ENCODE results near the gene PSG1. TPM values are rescaled to one million over a fixed set of nuclear protein-coding genes. Genes with fewer than 3 reads are reported as not detected.
"Not testable (repeated sequence)": the region's sequence is repeated elsewhere in the genome, so short reads cannot be mapped to it uniquely, and the experiment has no call there.

The PSG1 gene
- total RNA-seq, 2 experiments from 2014 or later, result not detected

GRCh38 chr19:42911731-42912130 is 32.2 kb upstream of the PSG1 start:
- H3K79me2 ChIP-seq (ENCODE audit: insufficient read depth, low read depth, low read length); intact Hi-C loops (cut with micrococcal nuclease; ENCODE audit: unreplicated experiment); H3K9me3 ChIP-seq (ENCODE audit: low read length); H2AFZ ChIP-seq (ENCODE audit: low read length); H3K27ac ChIP-seq (ENCODE audit: low read depth, low read length, poor library complexity, severe bottlenecking); H3K9me2 ChIP-seq (ENCODE audit: insufficient read depth, low read length); H3K36me3 ChIP-seq (ENCODE audit: insufficient read depth, low read length); BruUV-seq (replicated peaks); H3K4me2 ChIP-seq (ENCODE audit: low read length); DNase-seq (ENCODE audit: low spot score); CTCF ChIA-PET (ENCODE audit: unreplicated experiment); H4K20me1 ChIP-seq (ENCODE audit: insufficient read depth, low read length); H3K4me1 ChIP-seq (ENCODE audit: insufficient read depth, low read length, poor library complexity, severe bottlenecking); H3K4me3 ChIP-seq (ENCODE audit: low read depth, low read length, poor library complexity, severe bottlenecking); POLR2A ChIA-PET: not testable (repeated sequence)

- H3K9me2 ChIP-seq (ENCODE audit: insufficient read depth, low read length); H3K79me2 ChIP-seq (ENCODE audit: insufficient read depth, low read depth, low read length); H3K4me1 ChIP-seq (ENCODE audit: insufficient read depth, low read length, poor library complexity, severe bottlenecking); H3K27ac ChIP-seq (ENCODE audit: low read depth, low read length, poor library complexity, severe bottlenecking); intact Hi-C loops (cut with micrococcal nuclease; ENCODE audit: unreplicated experiment); H3K4me2 ChIP-seq (ENCODE audit: low read length); POLR2A ChIA-PET; CTCF ChIA-PET (ENCODE audit: unreplicated experiment); H3K9me3 ChIP-seq (ENCODE audit: low read length); H4K20me1 ChIP-seq (ENCODE audit: insufficient read depth, low read length); DNase-seq (ENCODE audit: low spot score); H3K36me3 ChIP-seq (ENCODE audit: insufficient read depth, low read length); H2AFZ ChIP-seq (ENCODE audit: low read length); H3K4me3 ChIP-seq (ENCODE audit: low read depth, low read length, poor library complexity, severe bottlenecking); BruUV-seq (replicated peaks): not testable (repeated sequence)
These were observed 26.6 kb upstream of the PSG1 start for GRCh38 chr19:42906162-42906561.

GRCh38 chr19:42900561-42900960 is 21.0 kb upstream of the PSG1 start:
- H2AFZ ChIP-seq (ENCODE audit: low read length); H4K20me1 ChIP-seq (ENCODE audit: insufficient read depth, low read length); H3K79me2 ChIP-seq (ENCODE audit: insufficient read depth, low read depth, low read length); H3K4me2 ChIP-seq (ENCODE audit: low read length); intact Hi-C loops (cut with micrococcal nuclease; ENCODE audit: unreplicated experiment); BruUV-seq (replicated peaks); H3K9me3 ChIP-seq (ENCODE audit: low read length); DNase-seq (ENCODE audit: low spot score); H3K4me3 ChIP-seq (ENCODE audit: low read depth, low read length, poor library complexity, severe bottlenecking); H3K9me2 ChIP-seq (ENCODE audit: insufficient read depth, low read length); H3K36me3 ChIP-seq (ENCODE audit: insufficient read depth, low read length); H3K4me1 ChIP-seq (ENCODE audit: insufficient read depth, low read length, poor library complexity, severe bottlenecking); CTCF ChIA-PET (ENCODE audit: unreplicated experiment); H3K27ac ChIP-seq (ENCODE audit: low read depth, low read length, poor library complexity, severe bottlenecking): not testable (repeated sequence)
- POLR2A ChIA-PET, result interaction anchor here (0.6 kb wide), 1 partner anchor 1790 kb away, joined by 3 read pairs; no protein-coding TSS in a partner anchor

GRCh38 chr19:42899674-42900073 is 20.2 kb upstream of the PSG1 start:
- H3K9me2 ChIP-seq (ENCODE audit: insufficient read depth, low read length); BruUV-seq (replicated peaks); H3K79me2 ChIP-seq (ENCODE audit: insufficient read depth, low read depth, low read length); intact Hi-C loops (cut with micrococcal nuclease; ENCODE audit: unreplicated experiment); H2AFZ ChIP-seq (ENCODE audit: low read length); H3K4me2 ChIP-seq (ENCODE audit: low read length); H3K9me3 ChIP-seq (ENCODE audit: low read length); H3K36me3 ChIP-seq (ENCODE audit: insufficient read depth, low read length); POLR2A ChIA-PET; CTCF ChIA-PET (ENCODE audit: unreplicated experiment); H3K4me3 ChIP-seq (ENCODE audit: low read depth, low read length, poor library complexity, severe bottlenecking); H4K20me1 ChIP-seq (ENCODE audit: insufficient read depth, low read length); H3K27ac ChIP-seq (ENCODE audit: low read depth, low read length, poor library complexity, severe bottlenecking); H3K4me1 ChIP-seq (ENCODE audit: insufficient read depth, low read length, poor library complexity, severe bottlenecking); DNase-seq (ENCODE audit: low spot score): not testable (repeated sequence)

- DNase-seq (ENCODE audit: low spot score); H2AFZ ChIP-seq (ENCODE audit: low read length); H3K27ac ChIP-seq (ENCODE audit: low read depth, low read length, poor library complexity, severe bottlenecking); BruUV-seq (replicated peaks); H3K79me2 ChIP-seq (ENCODE audit: insufficient read depth, low read depth, low read length); H3K9me3 ChIP-seq (ENCODE audit: low read length); H3K4me1 ChIP-seq (ENCODE audit: insufficient read depth, low read length, poor library complexity, severe bottlenecking); H3K4me2 ChIP-seq (ENCODE audit: low read length); H3K4me3 ChIP-seq (ENCODE audit: low read depth, low read length, poor library complexity, severe bottlenecking); intact Hi-C loops (cut with micrococcal nuclease; ENCODE audit: unreplicated experiment); CTCF ChIA-PET (ENCODE audit: unreplicated experiment); H3K9me2 ChIP-seq (ENCODE audit: insufficient read depth, low read length); H3K36me3 ChIP-seq (ENCODE audit: insufficient read depth, low read length); H4K20me1 ChIP-seq (ENCODE audit: insufficient read depth, low read length); POLR2A ChIA-PET: not testable (repeated sequence)
These were observed 19.6 kb upstream of the PSG1 start for GRCh38 chr19:42899110-42899509.

GRCh38 chr19:42898656-42899055 is 19.1 kb upstream of the PSG1 start:
- CTCF ChIA-PET (ENCODE audit: unreplicated experiment); H4K20me1 ChIP-seq (ENCODE audit: insufficient read depth, low read length); DNase-seq (ENCODE audit: low spot score); intact Hi-C loops (cut with micrococcal nuclease; ENCODE audit: unreplicated experiment); H3K79me2 ChIP-seq (ENCODE audit: insufficient read depth, low read depth, low read length); H3K4me1 ChIP-seq (ENCODE audit: insufficient read depth, low read length, poor library complexity, severe bottlenecking); H3K27ac ChIP-seq (ENCODE audit: low read depth, low read length, poor library complexity, severe bottlenecking); H3K9me2 ChIP-seq (ENCODE audit: insufficient read depth, low read length); H3K4me2 ChIP-seq (ENCODE audit: low read length); BruUV-seq (replicated peaks); POLR2A ChIA-PET; H3K36me3 ChIP-seq (ENCODE audit: insufficient read depth, low read length); H3K4me3 ChIP-seq (ENCODE audit: low read depth, low read length, poor library complexity, severe bottlenecking); H2AFZ ChIP-seq (ENCODE audit: low read length); H3K9me3 ChIP-seq (ENCODE audit: low read length): not testable (repeated sequence)

- intact Hi-C loops (cut with micrococcal nuclease; ENCODE audit: unreplicated experiment); POLR2A ChIA-PET; H3K4me2 ChIP-seq (ENCODE audit: low read length): not testable (repeated sequence)
These were observed 18.2 kb upstream of the PSG1 start for GRCh38 chr19:42897729-42898128.

More at GRCh38 chr19:42897729-42898128, 18.2 kb upstream of the PSG1 start:
- H3K27ac ChIP-seq (ENCODE audit: low read depth, low read length, poor library complexity, severe bottlenecking); DNase-seq (ENCODE audit: low spot score); H3K79me2 ChIP-seq (ENCODE audit: insufficient read depth, low read depth, low read length); H2AFZ ChIP-seq (ENCODE audit: low read length); H3K9me2 ChIP-seq (ENCODE audit: insufficient read depth, low read length); H3K9me3 ChIP-seq (ENCODE audit: low read length); H3K4me3 ChIP-seq (ENCODE audit: low read depth, low read length, poor library complexity, severe bottlenecking); H3K36me3 ChIP-seq (ENCODE audit: insufficient read depth, low read length); H4K20me1 ChIP-seq (ENCODE audit: insufficient read depth, low read length); BruUV-seq (replicated peaks); H3K4me1 ChIP-seq (ENCODE audit: insufficient read depth, low read length, poor library complexity, severe bottlenecking); CTCF ChIA-PET (ENCODE audit: unreplicated experiment): not testable (repeated sequence)
